OCI-LY3 (cell line): Measurements from ENCODE around the gene GM2A.

Experiments
- CTCF ChIP-seq: fragments of 200-600, 300-600 bp; sonication (generic); IDR thresholded peaks from 2 replicates; pipeline ENCODE4 v1.5.1; 2014; ENCODE audit warnings: antibody characterized with exemption, low read length, low read depth
- EZH2phosphoT487 ChIP-seq: fragments of 200-600 bp; shearing (Covaris generic); IDR thresholded peaks from 2 replicates; pipeline ENCODE4 v1.6.1; 2018; ENCODE audit warnings: antibody characterized with exemption, mixed run types, low read depth

DNA sequence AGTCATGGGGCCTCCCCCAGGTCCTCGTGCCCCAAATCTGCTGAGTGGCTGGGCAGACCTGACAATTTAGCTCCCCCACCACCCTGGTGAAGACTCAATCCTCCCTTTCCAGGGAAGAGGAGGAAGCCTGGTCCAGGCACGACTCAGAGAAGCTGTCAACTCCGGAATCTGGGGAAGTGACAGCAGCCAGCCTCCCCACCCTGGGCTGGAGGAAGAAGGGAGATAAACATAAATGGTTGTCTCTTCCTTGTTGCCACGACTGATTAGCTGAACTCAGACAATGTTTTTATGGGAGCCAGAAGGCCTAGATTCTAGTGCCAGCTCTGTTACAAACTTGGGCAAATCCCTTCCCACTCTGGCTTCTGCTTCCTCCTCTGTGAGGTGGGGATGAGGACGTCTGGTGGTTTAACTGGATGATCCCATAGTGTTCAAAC is 44.5 kb upstream of the GM2A start:
- TF ChIP-seq CTCF (no peak), EZH2phosphoT487 (no peak)
